Activated CD8-positive, alpha-beta T cell treated with anti-CD3 and anti-CD28 coated beads for 36 hours (primary cell): ENCODE results near the gene RAD23B. TPM values are rescaled to one million over a fixed set of nuclear protein-coding genes. Genes with fewer than 3 reads are reported as not detected.

Experiments used
- ATAC-seq: fragments of 200-7000 bp; cut with Tn5 transposase; one replicate; pipeline ENCODE4 v1.10.0; 2021; ENCODE audit warnings: mild to moderate bottlenecking, moderate library complexity
- CTCF ChIA-PET: fragments of 350-600 bp; sonication (Branson Sonifier 250); formaldehyde crosslinking; loops from one replicate; lab custom pipeline; 2021; ENCODE audit warnings: antibody characterized with exemption; lab: Charles Lee
- POLR2A ChIA-PET: fragments of 350-600 bp; sonication (Branson Sonifier 250); formaldehyde crosslinking; loops from one replicate; lab custom pipeline; 2021; ENCODE audit warnings: antibody characterized with exemption; lab: Charles Lee
- DNase-seq: peaks from one replicate; pipeline ENCODE4 v3.0.0-alpha.2; 2020
- H3K27ac Mint-ChIP-seq: one replicate; pipeline ENCODE4 v1.8.0; 2021; ENCODE audit warnings: mild to moderate bottlenecking, mixed read lengths
- H3K27me3 Mint-ChIP-seq: one replicate; pipeline ENCODE4 v1.8.0; 2021; ENCODE audit warnings: mixed read lengths
- H3K36me3 Mint-ChIP-seq: one replicate; pipeline ENCODE4 v1.8.0; 2021; ENCODE audit warnings: low read depth, mixed read lengths
- H3K4me1 Mint-ChIP-seq: one replicate; pipeline ENCODE4 v1.8.0; 2021; ENCODE audit warnings: low read depth, mixed read lengths
- H3K4me3 Mint-ChIP-seq: one replicate; pipeline ENCODE4 v1.8.0; 2021; ENCODE audit warnings: mild to moderate bottlenecking, moderate library complexity, mixed read lengths
- H3K9me3 Mint-ChIP-seq: one replicate; pipeline ENCODE4 v1.8.0; 2021; ENCODE audit warnings: mixed read lengths
- CTCF ChIP-seq: fragments of 200-600 bp; IDR thresholded peaks from one replicate; pipeline ENCODE4 v1.8.0; 2022; ENCODE audit warnings: antibody characterized with exemption, mild to moderate bottlenecking
- intact Hi-C: fragments of 100-400 bp; cut with micrococcal nuclease; formaldehyde crosslinking; loops from one replicate; pipeline ENCODE4 v1.10.0; 2022
- total RNA-seq, 2 experiments: library from RNA; stranded (reverse); gene quantifications; one replicate each; pipeline ENCODE4 v1.2.3, GENCODE V29; 2021

Gene RAD23B
- total RNA-seq, 2 experiments from 2014 or later = 115 to 117 TPM

GRCh38 chr9:107274096-107274495, 9.0 kb upstream of the RAD23B start:
- H3K4me1 Mint-ChIP-seq = peaks cover 4% of the 10 kb centered on the region

GRCh38 chr9:107274953-107275422, 8.1 kb upstream of the RAD23B start:
- Mint-ChIP-seq H3K27ac (no peak overlapping the region), H3K4me3 (no peak overlapping the region), H3K4me1 (peaks cover 4% of the 10 kb centered on the region), H3K36me3 (no peaks in the 10 kb centered on the region), H3K9me3 (no peaks in the 10 kb centered on the region), H3K27me3 (peaks cover 21% of the 10 kb centered on the region)
- ChIA-PET POLR2A (no interaction called here), CTCF (no interaction called here)
- no peak for ATAC-seq
- TF ChIP-seq CTCF = no peak
- no peak for DNase-seq
- intact Hi-C loops = no loop called here

More at GRCh38 chr9:107274096-107274495, 9.0 kb upstream of the RAD23B start:
- Mint-ChIP-seq H3K36me3 (no peaks in the 10 kb centered on the region), H3K4me3 (no peak overlapping the region), H3K27ac (no peak overlapping the region), H3K27me3 (peaks cover 21% of the 10 kb centered on the region), H3K9me3 (no peaks in the 10 kb centered on the region)
- POLR2A ChIA-PET = no interaction called here
- TF ChIP-seq CTCF = no peak
- CTCF ChIA-PET = interaction anchor here (1.0 kb wide), 1 partner anchor 25 kb away, joined by 3 read pairs; no protein-coding TSS in a partner anchor
- ATAC-seq (peak; percentile 34), DNase-seq (no peak)
- intact Hi-C loops = no loop called here

- Mint-ChIP-seq H3K4me3 (no peak overlapping the region), H3K27ac (no peak overlapping the region), H3K27me3 (peaks cover 18% of the 10 kb centered on the region), H3K4me1 (peaks cover 2% of the 10 kb centered on the region), H3K36me3 (no peaks in the 10 kb centered on the region), H3K9me3 (no peaks in the 10 kb centered on the region)
- intact Hi-C loops = no loop called here
- no peak for ATAC-seq
- ChIA-PET POLR2A (no interaction called here), CTCF (no interaction called here)
- DNase-seq = no peak
- no peak for TF ChIP-seq CTCF
Measured at GRCh38 chr9:107275530-107275929, 7.5 kb upstream of the RAD23B start.

GRCh38 chr9:107276966-107277710, 5.9 kb upstream of the RAD23B start:
- peaks cover 15% of the 10 kb centered on the region for H3K4me1 Mint-ChIP-seq
- H3K4me3 Mint-ChIP-seq = no peak overlapping the region
- no peak overlapping the region for H3K27ac Mint-ChIP-seq
- ATAC-seq (no peak), DNase-seq (no peak)
- TF ChIP-seq CTCF = no peak
- no peaks in the 10 kb centered on the region for H3K9me3 Mint-ChIP-seq
- ChIA-PET CTCF (no interaction called here), POLR2A (no interaction called here)
- intact Hi-C loops = no loop called here
- no peaks in the 10 kb centered on the region for H3K36me3 Mint-ChIP-seq
- H3K27me3 Mint-ChIP-seq = peaks cover 18% of the 10 kb centered on the region

- DNase-seq = no peak
- H3K27me3 Mint-ChIP-seq = peaks cover 18% of the 10 kb centered on the region
- H3K4me3 Mint-ChIP-seq = no peak overlapping the region
- H3K9me3 Mint-ChIP-seq = no peaks in the 10 kb centered on the region
- no peak for ATAC-seq
- intact Hi-C loops = no loop called here
- TF ChIP-seq CTCF = no peak
- POLR2A ChIA-PET = no interaction called here
- H3K4me1 Mint-ChIP-seq = peaks cover 17% of the 10 kb centered on the region
- CTCF ChIA-PET = no interaction called here
- no peak overlapping the region for H3K27ac Mint-ChIP-seq
- H3K36me3 Mint-ChIP-seq = no peaks in the 10 kb centered on the region
Measured at GRCh38 chr9:107277801-107278200, 5.3 kb upstream of the RAD23B start.
